ENCODE measurements around the gene LAD1. TPM values are rescaled to one million over a fixed set of nuclear protein-coding genes. Genes with fewer than 3 reads are reported as not detected.

The LAD1 gene
- total RNA-seq, 8 experiments from 2014 or later = 0.09 to 0.66 (median 0.16) TPM; not detected in 2

GRCh38 chr1:201426479-201427310 is 27.6 kb upstream of the LAD1 start:
- WGBS, 10 experiments = 56 to 97% (median 79%) methylated on average over 1 to 5 of the region's 15 CpGs; no CpG with 5 or more reads in 4 of the 10 experiments
- Histone ChIP-seq H3K4me1 (replicated peaks in 1 of 2) (peaks cover 7 to 24% of the 10 kb centered on the region in 2 donors), H3K27ac (no peak overlapping the region), H3K4me3 (no peak overlapping the region)
- in situ Hi-C loops (cut with MboI; ENCODE audit: low pct_unique_long_range_greater_than_20kb in 2 of 9, low sequenced_read_pairs in 9 of 9, unreplicated experiment in 9 of 9) = no loop called here
- peak in 4 of 8 experiments; percentile 4 to 31 (median 12) for ATAC-seq (replicated peaks in 6 of 8)

DNA sequence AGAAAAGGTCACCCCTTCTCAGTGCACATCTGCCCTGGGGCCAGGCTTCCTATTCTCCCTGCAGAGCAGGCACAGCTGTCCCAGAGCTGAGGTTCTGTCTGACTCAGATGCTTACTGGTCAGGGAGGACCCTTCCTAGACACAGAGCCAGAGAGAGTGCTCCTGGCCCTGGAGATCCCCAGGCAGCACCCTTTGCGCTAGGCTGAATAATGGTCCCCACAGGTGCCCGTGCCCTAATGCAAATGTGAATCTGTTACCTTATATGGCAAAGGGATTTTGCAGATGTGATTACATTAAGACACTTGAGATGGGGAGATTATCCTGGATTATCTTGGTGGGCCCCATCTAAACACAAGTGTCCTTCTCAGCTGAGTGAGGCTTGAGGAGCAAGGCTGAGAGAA is 25.0 kb upstream of the LAD1 start:
- WGBS, 10 experiments = 80 to 100% (median 100%) methylated on average over 1 to 2 of the region's 2 CpGs; no CpG with 5 or more reads in 5 of the 10 experiments
- Histone ChIP-seq H3K4me3 (no peak overlapping the region), H3K4me1 (replicated peaks in 1 of 2) (peaks cover 23 to 31% of the 10 kb centered on the region in 2 donors), H3K27ac (no peak overlapping the region)
- peak in 1 of 8 experiments; percentile 59 for ATAC-seq (replicated peaks in 6 of 8)
- in situ Hi-C loops (cut with MboI; ENCODE audit: low pct_unique_long_range_greater_than_20kb in 2 of 9, low sequenced_read_pairs in 9 of 9, unreplicated experiment in 9 of 9) = no loop called here

GRCh38 chr1:201423655-201424054 is 24.5 kb upstream of the LAD1 start:
- WGBS, 10 experiments = 90 to 100% (median 99%) methylated on average over 1 to 4 of the region's 6 CpGs; no CpG with 5 or more reads in 4 of the 10 experiments
- H3K27ac ChIP-seq = no peak overlapping the region
- ATAC-seq (replicated peaks in 6 of 8) = no peak
- in situ Hi-C loops (cut with MboI; ENCODE audit: low pct_unique_long_range_greater_than_20kb in 2 of 9, low sequenced_read_pairs in 9 of 9, unreplicated experiment in 9 of 9) = no loop called here
- H3K4me1 ChIP-seq (replicated peaks in 1 of 2) = peaks cover 23 to 31% of the 10 kb centered on the region in 2 donors
- no peak overlapping the region for H3K4me3 ChIP-seq

GRCh38 chr1:201422436-201423030 is 23.4 kb upstream of the LAD1 start:
- Histone ChIP-seq H3K4me1 (replicated peaks in 1 of 2) (peaks cover 23 to 31% of the 10 kb centered on the region in 2 donors), H3K4me3 (no peak overlapping the region), H3K27ac (no peak overlapping the region)
- in situ Hi-C loops (cut with MboI; ENCODE audit: low pct_unique_long_range_greater_than_20kb in 2 of 9, low sequenced_read_pairs in 9 of 9, unreplicated experiment in 9 of 9) = no loop called here
- ATAC-seq (replicated peaks in 6 of 8) = no peak
- WGBS, 10 experiments = 69 to 100% (median 76%) methylated on average over 1 to 5 of the region's 6 CpGs; no CpG with 5 or more reads in 4 of the 10 experiments

GRCh38 chr1:201422026-201422425 is 22.9 kb upstream of the LAD1 start:
- Histone ChIP-seq H3K27ac (peak overlapping the region in 1 of 2 donors; percentile 2), H3K4me3 (no peak overlapping the region), H3K4me1 (replicated peaks in 1 of 2) (peaks cover 23 to 31% of the 10 kb centered on the region in 2 donors)
- 58% methylated on average over 2 of the region's 3 CpGs; no CpG with 5 or more reads in 9 of the 10 experiments for WGBS, 10 experiments
- peak in 4 of 8 experiments; percentile 4 to 13 (median 8) for ATAC-seq (replicated peaks in 6 of 8)
- in situ Hi-C loops (cut with MboI; ENCODE audit: low pct_unique_long_range_greater_than_20kb in 2 of 9, low sequenced_read_pairs in 9 of 9, unreplicated experiment in 9 of 9) = no loop called here

- in situ Hi-C loops (cut with MboI; ENCODE audit: low pct_unique_long_range_greater_than_20kb in 2 of 9, low sequenced_read_pairs in 9 of 9, unreplicated experiment in 9 of 9) = no loop called here
- no peak overlapping the region for H3K4me3 ChIP-seq
- 0 to 85% (median 84%) methylated on average over 1 to 6 of the region's 8 CpGs; no CpG with 5 or more reads in 3 of the 10 experiments for WGBS, 10 experiments
- H3K4me1 ChIP-seq (replicated peaks in 1 of 2) = peaks cover 23 to 25% of the 10 kb centered on the region in 2 donors
- no peak overlapping the region for H3K27ac ChIP-seq
- peak in 5 of 8 experiments; percentile 18 to 34 (median 29) for ATAC-seq (replicated peaks in 6 of 8)
Measured at GRCh38 chr1:201421041-201421440, 21.9 kb upstream of the LAD1 start.

GRCh38 chr1:201420608-201421002 is 21.5 kb upstream of the LAD1 start:
- peak in 1 of 8 experiments; percentile 2 for ATAC-seq (replicated peaks in 6 of 8)
- H3K4me1 ChIP-seq (replicated peaks in 1 of 2) = peaks cover 23 to 25% of the 10 kb centered on the region in 2 donors
- WGBS, 10 experiments = 30 to 100% (median 95%) methylated on average over 1 to 4 of the region's 7 CpGs; no CpG with 5 or more reads in 5 of the 10 experiments
- in situ Hi-C loops (cut with MboI; ENCODE audit: low pct_unique_long_range_greater_than_20kb in 2 of 9, low sequenced_read_pairs in 9 of 9, unreplicated experiment in 9 of 9) = no loop called here
- no peak overlapping the region for H3K4me3 ChIP-seq
- no peak overlapping the region for H3K27ac ChIP-seq

- 40 to 90% (median 70%) methylated on average over 1 to 9 of the region's 12 CpGs; no CpG with 5 or more reads in 3 of the 10 experiments for WGBS, 10 experiments
- Histone ChIP-seq H3K27ac (no peak overlapping the region), H3K4me3 (no peak overlapping the region), H3K4me1 (replicated peaks in 1 of 2) (peaks cover 23 to 25% of the 10 kb centered on the region in 2 donors)
- ATAC-seq (replicated peaks in 6 of 8) = peak in 2 of 8 experiments; percentile 0 to 7
- in situ Hi-C loops (cut with MboI; ENCODE audit: low pct_unique_long_range_greater_than_20kb in 2 of 9, low sequenced_read_pairs in 9 of 9, unreplicated experiment in 9 of 9) = no loop called here
Measured at GRCh38 chr1:201419746-201420607, 20.9 kb upstream of the LAD1 start.

DNA sequence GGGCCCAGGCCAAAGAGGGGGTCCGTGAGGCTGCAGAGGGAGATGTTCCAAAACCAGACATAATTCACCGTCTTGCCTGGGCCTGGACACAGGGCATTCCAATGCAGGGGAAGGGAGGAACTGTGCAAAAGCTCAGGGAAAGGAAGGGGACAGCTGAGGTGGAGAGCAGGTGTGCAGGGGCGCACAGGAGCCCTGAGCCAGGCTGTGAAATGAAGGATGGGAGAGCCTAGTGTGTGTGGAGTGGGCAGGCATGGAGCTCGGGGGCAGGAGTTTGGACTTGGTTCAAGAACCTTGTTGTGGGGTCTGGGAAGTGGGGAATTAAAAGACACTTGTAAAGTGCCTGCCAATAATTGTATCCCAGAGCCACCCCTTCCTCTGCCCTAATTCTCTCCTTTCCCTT is 20.1 kb upstream of the LAD1 start:
- no peak overlapping the region for H3K4me3 ChIP-seq
- WGBS, 10 experiments = 7 to 90% (median 83%) methylated on average over 1 to 3 of the region's 4 CpGs; no CpG with 5 or more reads in 3 of the 10 experiments
- in situ Hi-C loops (cut with MboI; ENCODE audit: low pct_unique_long_range_greater_than_20kb in 2 of 9, low sequenced_read_pairs in 9 of 9, unreplicated experiment in 9 of 9) = no loop called here
- no peak overlapping the region for H3K27ac ChIP-seq
- peaks cover 23 to 25% of the 10 kb centered on the region in 2 donors for H3K4me1 ChIP-seq (replicated peaks in 1 of 2)
- ATAC-seq (replicated peaks in 6 of 8) = no peak

DNA sequence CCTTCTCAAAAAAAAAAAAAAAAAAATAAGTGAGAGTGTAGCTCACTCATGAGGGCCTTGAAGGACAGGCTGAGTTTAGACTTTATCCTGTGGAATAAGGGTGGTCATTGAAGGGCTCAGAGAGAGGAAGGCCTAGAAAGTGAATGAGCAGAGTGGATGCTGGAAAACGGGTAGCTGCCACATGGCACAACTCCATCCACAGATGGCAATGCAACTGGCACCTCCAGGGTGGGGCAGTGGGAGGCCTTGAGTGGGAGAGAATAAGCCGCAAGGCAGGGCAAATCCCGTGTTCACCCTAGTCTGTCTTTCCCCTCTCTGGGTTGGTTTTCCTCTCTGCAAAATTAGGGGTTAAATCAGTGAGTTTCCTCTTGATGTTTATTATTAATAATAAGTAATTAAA is 19.3 kb upstream of the LAD1 start:
- no peak for ATAC-seq (replicated peaks in 6 of 8)
- WGBS, 10 experiments = 40 to 100% (median 77%) methylated on average over 1 to 3 of the region's 3 CpGs; no CpG with 5 or more reads in 5 of the 10 experiments
- Histone ChIP-seq H3K4me3 (no peak overlapping the region), H3K27ac (no peak overlapping the region), H3K4me1 (replicated peaks in 1 of 2) (peaks cover 23 to 25% of the 10 kb centered on the region in 2 donors)
- in situ Hi-C loops (cut with MboI; ENCODE audit: low pct_unique_long_range_greater_than_20kb in 2 of 9, low sequenced_read_pairs in 9 of 9, unreplicated experiment in 9 of 9) = no loop called here

- 50 to 100% (median 88%) methylated on average over 1 to 7 of the region's 15 CpGs; no CpG with 5 or more reads in 3 of the 10 experiments for WGBS, 10 experiments
- in situ Hi-C loops (cut with MboI; ENCODE audit: low pct_unique_long_range_greater_than_20kb in 2 of 9, low sequenced_read_pairs in 9 of 9, unreplicated experiment in 9 of 9) = no loop called here
- Histone ChIP-seq H3K4me3 (no peak overlapping the region), H3K27ac (no peak overlapping the region), H3K4me1 (replicated peaks in 1 of 2) (no peaks in the 10 kb centered on the region)
- peak in 1 of 8 experiments; percentile 15 for ATAC-seq (replicated peaks in 6 of 8)
Measured at GRCh38 chr1:201414051-201414738, 15.1 kb upstream of the LAD1 start.

DNA sequence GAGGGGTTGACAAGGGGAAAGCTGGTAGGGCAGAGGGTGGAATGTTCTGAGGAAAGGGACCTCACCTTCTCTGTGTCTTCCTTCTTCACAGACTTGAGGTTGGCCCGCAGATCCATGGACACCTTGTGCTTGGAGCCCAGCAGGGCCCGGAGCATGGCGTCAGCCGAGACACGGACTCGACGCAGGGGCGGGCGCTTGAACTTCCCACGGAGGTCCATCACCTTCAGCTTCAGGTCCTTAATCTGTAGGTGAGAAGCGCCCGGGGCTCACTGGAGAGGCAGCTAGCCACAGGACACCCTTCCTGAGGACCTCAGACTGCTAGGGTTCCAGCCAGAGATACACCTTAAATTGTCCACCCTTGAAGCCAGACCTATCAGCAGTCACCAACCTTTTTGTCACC is 12.2 kb upstream of the LAD1 start:
- ATAC-seq (replicated peaks in 6 of 8) = no peak
- WGBS, 10 experiments = 60 to 100% (median 90%) methylated on average over 1 to 12 of the region's 12 CpGs; no CpG with 5 or more reads in 4 of the 10 experiments
- no peak overlapping the region for H3K27ac ChIP-seq
- H3K4me1 ChIP-seq (replicated peaks in 1 of 2) = peaks cover 0 to 11% of the 10 kb centered on the region in 2 donors
- in situ Hi-C loops (cut with MboI; ENCODE audit: low pct_unique_long_range_greater_than_20kb in 2 of 9, low sequenced_read_pairs in 9 of 9, unreplicated experiment in 9 of 9) = no loop called here
- no peak overlapping the region for H3K4me3 ChIP-seq
